GM21723 (cell line): ENCODE measurements around the gene ZNF609.

Source experiments
- ATAC-seq: cut with Tn5 transposase; IDR thresholded peaks from one replicate; pipeline ENCODE4 v1.9.1; 2021; ENCODE audit warnings: mild to moderate bottlenecking, moderate library complexity; ENCODE audit not compliant: unreplicated experiment

ZNF609 gene

DNA sequence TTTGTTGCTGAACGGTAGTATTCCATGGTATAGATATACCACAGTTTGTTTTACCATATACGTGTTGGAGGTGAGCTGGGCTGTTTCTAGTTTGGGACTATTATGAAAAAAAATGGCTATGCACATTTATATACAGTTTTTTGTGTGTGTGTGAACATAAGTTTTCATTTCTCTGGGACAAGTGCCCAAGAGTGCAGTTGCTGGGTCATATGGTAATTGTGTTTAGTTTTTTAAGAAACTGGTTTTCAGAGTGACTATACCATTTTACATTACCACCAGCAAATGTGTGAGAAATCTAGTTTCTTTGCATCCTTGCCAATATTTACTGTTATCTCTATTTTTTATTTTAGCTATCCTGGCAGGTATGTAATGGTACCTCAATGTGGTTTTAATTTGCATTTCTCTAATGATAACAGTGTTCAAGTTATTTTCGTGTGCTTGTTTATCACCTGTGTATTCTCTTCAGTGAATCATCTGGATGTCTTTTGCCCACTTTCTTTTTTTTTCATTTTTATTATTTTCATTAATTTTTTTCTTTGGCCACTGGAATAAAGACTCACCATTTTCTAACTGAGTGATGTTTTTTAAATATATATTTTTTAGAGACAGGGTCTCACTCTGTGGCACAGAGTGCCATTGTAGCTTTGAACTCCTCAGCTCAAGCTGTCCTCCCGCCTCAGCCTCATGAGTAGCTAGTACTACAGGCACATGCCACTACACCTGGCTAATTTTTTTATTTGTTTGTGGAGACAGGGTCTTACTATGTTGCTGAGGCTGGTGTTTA is 75.3 kb downstream of the ZNF609 start:
- ATAC-seq = no peak

- ATAC-seq = no peak
These were observed 76.0 kb downstream of the ZNF609 start for GRCh38 chr15:64536244-64536836.

DNA sequence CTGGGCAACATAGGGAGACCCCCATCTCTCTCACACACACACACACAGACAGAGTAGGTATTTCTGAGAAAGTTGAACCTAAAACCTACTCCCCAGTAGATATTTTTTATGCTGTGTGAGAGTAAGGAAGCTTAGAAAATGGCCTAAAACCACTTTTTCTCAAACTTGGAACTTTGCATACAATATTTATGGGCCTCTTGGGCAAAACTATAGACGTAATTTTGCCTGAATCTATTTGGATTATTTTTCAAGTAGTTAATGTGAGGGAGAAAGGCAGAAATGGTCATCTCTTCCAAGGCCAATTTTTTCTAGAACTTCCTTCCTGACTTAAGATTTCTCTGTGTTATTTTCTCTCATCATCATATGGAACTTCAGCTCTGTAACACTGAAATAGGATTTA is 81.7 kb downstream of the ZNF609 start:
- ATAC-seq = no peak

GRCh38 chr15:64544450-64544849 is 84.1 kb downstream of the ZNF609 start:
- ATAC-seq = no peak

DNA sequence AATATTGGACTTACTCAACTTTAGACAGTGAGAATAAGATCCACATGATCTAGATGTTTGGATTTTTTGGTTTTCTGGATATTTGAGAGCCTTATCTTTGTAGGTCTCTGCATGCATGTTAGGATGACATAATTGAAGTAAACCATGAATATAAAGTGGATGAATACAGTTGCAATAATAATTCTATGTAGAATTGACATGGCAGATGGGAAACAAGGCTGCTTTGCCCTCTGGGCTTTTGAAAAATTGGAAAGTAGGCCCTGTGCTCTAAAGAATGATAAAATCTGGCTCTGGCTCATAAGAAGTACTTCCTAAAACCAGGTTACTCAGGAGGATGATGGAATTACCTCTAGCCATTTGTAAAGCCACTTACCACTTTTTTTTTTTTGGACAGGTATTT is 86.9 kb downstream of the ZNF609 start:
- no peak for ATAC-seq

DNA sequence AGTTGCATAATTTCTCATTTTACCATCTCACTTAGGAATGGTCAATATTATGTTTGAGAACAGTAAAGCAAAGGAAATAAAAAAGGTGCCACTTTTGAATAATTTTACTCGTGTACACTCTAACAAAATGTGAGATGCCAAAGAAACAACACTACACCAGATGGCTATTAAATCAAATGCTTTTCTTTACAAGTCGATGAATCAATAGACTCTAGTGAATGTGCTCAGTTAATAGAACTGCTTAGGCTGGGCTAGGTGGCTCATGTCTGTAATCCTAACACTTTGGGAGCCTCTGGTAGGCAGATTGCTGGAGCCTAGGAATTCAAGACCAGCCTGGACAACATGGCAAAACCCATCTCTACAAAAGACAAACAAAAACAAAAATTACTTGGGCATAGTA is 87.9 kb downstream of the ZNF609 start:
- no peak for ATAC-seq

- ATAC-seq = no peak
These were observed 89.5 kb downstream of the ZNF609 start for GRCh38 chr15:64549860-64550259.

DNA sequence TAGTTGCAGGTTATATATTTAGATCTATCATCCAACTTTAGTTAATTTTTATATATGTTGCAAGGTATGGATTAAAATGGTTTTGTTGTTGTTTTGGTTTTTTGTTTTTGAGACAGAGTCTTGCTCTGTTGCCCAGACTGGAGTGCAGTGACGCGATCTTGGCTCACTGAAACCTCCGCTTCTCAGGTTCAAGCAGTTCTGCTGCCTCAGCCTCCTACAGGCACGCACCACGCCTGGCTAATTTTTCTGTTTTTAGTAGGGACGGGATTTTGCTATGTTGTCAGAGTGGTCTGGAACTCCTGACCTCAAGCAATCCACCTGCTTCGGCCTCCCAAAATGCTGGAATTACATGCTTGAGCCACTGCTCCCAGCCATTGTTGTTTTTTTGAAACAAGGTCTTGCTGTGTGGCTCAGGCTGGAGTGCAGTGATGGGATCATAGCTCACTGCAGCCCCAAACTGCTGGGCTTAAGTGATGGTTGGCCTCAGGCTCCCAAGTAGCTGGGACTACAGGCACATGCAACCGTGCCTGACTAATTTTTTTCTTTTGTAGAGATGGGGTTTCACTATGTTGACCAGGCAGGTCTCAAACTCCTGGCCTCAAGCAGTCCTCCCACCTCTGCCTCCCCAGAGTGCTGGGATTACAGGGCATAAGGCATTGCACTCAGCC is 92.0 kb downstream of the ZNF609 start:
- no peak for ATAC-seq

GRCh38 chr15:64558460-64559179 is 98.2 kb downstream of the ZNF609 start:
- ATAC-seq = no peak

DNA sequence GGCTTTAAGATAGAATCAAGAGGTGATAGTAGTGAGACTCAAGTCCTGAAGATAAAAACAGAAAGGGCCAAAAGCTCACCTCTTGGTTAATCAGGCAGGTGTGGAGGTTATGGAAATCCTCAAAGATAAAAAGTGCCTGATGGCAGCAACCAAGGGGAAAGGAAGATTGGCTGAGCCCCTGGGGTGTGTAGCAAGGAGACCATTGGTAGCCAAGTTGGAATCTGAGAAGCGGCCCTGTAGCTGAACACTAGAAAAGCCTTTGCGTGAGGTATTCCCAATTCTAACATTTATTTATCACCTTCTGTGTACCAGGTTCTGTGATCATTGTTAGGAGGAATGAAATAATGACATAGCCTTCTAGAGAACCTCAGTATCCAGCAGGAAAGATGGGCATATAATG is 98.9 kb downstream of the ZNF609 start:
- ATAC-seq = no peak

GRCh38 chr15:64560501-64560900 is 100.1 kb downstream of the ZNF609 start:
- ATAC-seq = no peak

GRCh38 chr15:64560998-64561397 is 100.6 kb downstream of the ZNF609 start:
- ATAC-seq = no peak

- ATAC-seq = no peak
These were observed 101.7 kb downstream of the ZNF609 start for GRCh38 chr15:64562003-64562640.

GRCh38 chr15:64566102-64566501 is 105.7 kb downstream of the ZNF609 start:
- ATAC-seq = no peak

DNA sequence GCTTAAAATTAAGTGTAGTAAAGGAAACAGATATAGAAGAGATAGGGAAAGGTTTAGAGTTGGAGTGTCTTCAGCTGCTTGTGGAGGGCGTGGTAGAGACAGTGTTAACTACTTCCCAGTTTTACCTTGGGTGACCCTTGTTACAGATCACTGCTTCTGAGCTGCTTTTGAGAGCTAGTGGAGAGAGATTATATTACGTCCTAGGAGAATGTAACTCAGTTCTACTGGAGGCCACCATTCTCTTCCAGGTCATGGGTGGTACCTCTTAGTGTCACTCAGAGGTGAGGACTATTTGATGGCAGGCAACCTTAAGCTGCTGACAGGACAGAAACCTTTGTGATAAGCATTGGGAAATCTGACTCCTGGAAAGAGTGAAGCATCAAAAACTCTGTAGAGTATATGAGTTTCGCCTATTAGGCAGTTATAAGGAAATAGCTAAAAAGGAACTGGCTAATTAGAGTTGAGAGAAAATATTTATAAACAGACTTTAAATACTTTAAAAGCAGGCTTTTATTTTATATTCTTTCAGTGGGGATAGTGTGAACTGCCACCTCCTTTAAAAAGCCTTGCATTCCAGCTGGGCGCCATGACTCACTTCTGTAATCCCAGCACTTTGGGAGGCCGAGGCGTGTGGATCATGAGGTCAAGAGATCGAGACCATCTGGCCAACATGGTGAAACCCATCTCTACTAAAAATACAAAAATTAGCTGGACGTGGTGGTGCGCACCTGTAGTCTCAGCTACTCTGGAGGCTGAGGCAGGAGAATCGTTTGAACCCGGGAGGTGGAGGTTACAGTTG is 106.5 kb downstream of the ZNF609 start:
- ATAC-seq = no peak

GRCh38 chr15:64568765-64569164 is 108.4 kb downstream of the ZNF609 start:
- ATAC-seq = no peak

GRCh38 chr15:64571857-64572291 is 111.5 kb downstream of the ZNF609 start:
- peak; percentile 75 for ATAC-seq

GRCh38 chr15:64572856-64573255 is 112.5 kb downstream of the ZNF609 start:
- ATAC-seq = no peak

GRCh38 chr15:64574301-64575017 is 114.1 kb downstream of the ZNF609 start:
- no peak for ATAC-seq
